Measurements from ENCODE around the gene CHRNE.

CHRNE gene

DNA sequence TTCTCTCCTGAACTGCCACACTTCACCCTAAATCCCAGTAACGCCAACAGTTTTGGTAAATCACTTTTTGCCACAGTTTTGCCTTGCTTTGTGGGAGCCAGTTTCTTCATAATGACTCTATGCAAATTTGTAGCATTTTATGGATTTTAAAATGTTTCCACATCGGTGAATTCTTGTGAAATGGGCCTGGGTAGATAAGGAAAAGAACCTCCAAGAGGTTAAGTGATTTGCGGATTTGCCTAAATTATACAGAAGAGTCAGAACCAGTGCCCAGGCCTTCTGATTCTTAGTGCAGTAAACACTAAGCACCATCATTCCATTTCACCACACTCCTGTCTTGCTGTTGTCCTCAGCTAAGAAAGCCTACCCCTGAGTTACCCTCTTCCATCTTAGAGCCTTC lies 51.8 kb downstream of the CHRNE start:
- DNase-seq: no peak

- no peak for DNase-seq
Measured at GRCh38 chr17:4850246-4850645, 52.7 kb downstream of the CHRNE start.

DNA sequence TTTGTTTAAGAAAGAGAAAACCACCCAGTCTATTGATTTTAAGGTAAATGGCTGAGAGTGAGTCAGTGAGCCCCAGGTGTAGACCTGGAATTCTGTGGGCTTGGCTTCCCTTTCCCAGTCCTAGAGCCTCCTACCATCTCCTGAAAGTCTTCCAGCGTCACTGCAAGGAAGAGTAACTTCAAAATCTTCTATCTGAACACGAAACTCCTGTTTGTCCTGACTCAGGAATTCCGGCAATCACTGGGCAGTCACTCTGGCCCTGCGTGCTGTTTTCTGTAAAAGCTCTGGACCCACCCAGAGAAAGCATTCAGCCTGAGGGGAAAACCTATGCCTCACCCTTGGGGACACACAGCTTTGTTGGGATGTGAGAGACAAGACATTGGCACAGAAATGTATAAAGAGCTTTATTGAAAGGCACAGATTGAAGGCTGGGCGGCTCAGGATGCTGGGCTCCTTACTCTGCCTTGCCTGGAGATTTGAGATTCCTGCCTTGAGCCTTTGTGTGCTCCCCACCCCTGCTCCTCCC lies 53.8 kb downstream of the CHRNE start:
- no peak for DNase-seq
